Subcutaneous preadipocyte (primary cell): ENCODE data around the gene C19orf18. TPM values are rescaled to one million over a fixed set of nuclear protein-coding genes. Genes with fewer than 3 reads are reported as not detected.

ENCODE experiments used
- total RNA-seq: library from RNA; depleted of rRNA; stranded (reverse); fragments of >200 nt; gene quantifications from 2 replicates; pipeline ENCODE4 v1.2.3, GENCODE V29; 2012

Gene C19orf18
- total RNA-seq = 0.20 and 0.37 TPM in 2 replicates

GRCh38 chr19:57974434-57974833, at the start of gene C19orf18:
Gene C19orf18 (minus strand): TSS chr19:57974534. CDS start chr19:57974432, 102 bp downstream.

GRCh38 chr19:58002384-58003173, 28.2 kb upstream of the C19orf18 start, which contains the start of gene ZNF606:
Gene ZNF606 (minus strand): TSS chr19:58002820. CDS start chr19:58001319, 1,501 bp downstream.

GRCh38 chr19:57947419-57948134, 26.8 kb downstream of the C19orf18 start, which contains the start of gene ZNF256:
Gene ZNF256 (minus strand): TSS chr19:57947706. CDS start chr19:57947474, 232 bp downstream.

GRCh38 chr19:57934820-57935665, 39.3 kb downstream of the C19orf18 start, which contains the start of gene ZNF418:
Gene ZNF418 (minus strand): TSS chr19:57935402. CDS start chr19:57933822, 1,580 bp downstream.

GRCh38 chr19:57916168-57916995, 58.0 kb downstream of the C19orf18 start, which contains the start of gene ZNF417:
Gene ZNF417 (minus strand): TSS chr19:57916592. CDS start chr19:57916411, 181 bp downstream.

Other genes with a start within 250 kb of the C19orf18 start
- 2.9 and 4.7 TPM in 2 replicates for gene ZNF671, start 246.9 kb downstream of the C19orf18 start, total RNA-seq
- 8.5 and 9.8 TPM in 2 replicates for gene ZNF776, start 227.7 kb downstream of the C19orf18 start, total RNA-seq
- 9.6 and 12.3 TPM in 2 replicates for gene ZNF586, start 204.9 kb downstream of the C19orf18 start, total RNA-seq
- gene ZNF552, start 159.6 kb downstream of the C19orf18 start, total RNA-seq = 4.1 and 4.8 TPM in 2 replicates
- gene ZNF587B, start 144.2 kb downstream of the C19orf18 start, total RNA-seq = 18.0 and 32.5 TPM in 2 replicates
- gene ZNF587, start 124.7 kb downstream of the C19orf18 start, total RNA-seq = 15.4 and 19.9 TPM in 2 replicates
- gene ZNF814, start 85.5 kb downstream of the C19orf18 start, total RNA-seq = 5.5 and 9.8 TPM in 2 replicates
- 8.5 and 11.1 TPM in 2 replicates for gene ZNF417, start 57.9 kb downstream of the C19orf18 start, total RNA-seq
- gene ZNF418, start 39.1 kb downstream of the C19orf18 start, total RNA-seq = 1.2 and 1.8 TPM in 2 replicates
- 2.7 and 4.0 TPM in 2 replicates for gene ZNF256, start 26.8 kb downstream of the C19orf18 start, total RNA-seq
- 8.8 and 10.7 TPM in 2 replicates for gene ZNF606, start 28.3 kb upstream of the C19orf18 start, total RNA-seq
- gene ZSCAN1, start 59.5 kb upstream of the C19orf18 start, total RNA-seq = not detected in 2 replicates
- 0.78 and 2.2 TPM in 2 replicates for gene ZNF135, start 84.7 kb upstream of the C19orf18 start, total RNA-seq
- 10.2 and 25.7 TPM in 2 replicates for gene ZSCAN18, start 123.7 kb upstream of the C19orf18 start, total RNA-seq
- 6.2 and 8.0 TPM in 2 replicates for gene ZNF329, start 176.3 kb upstream of the C19orf18 start, total RNA-seq
- gene ZNF274, start 208.5 kb upstream of the C19orf18 start, total RNA-seq = 14.3 and 17.8 TPM in 2 replicates